ENCODE data around the gene IFT43. TPM values are rescaled to one million over a fixed set of nuclear protein-coding genes. Genes with fewer than 3 reads are reported as not detected.

Gene IFT43
- total and polyA plus RNA-seq, 10 of the 15 experiments (the other 5 are each of a cell fraction or from before 2014, with no cell fraction given) = 8.2 to 24.8 (median 14.0) TPM

GRCh38 chr14:76106188-76106587, 120.6 kb downstream of the IFT43 start:
- in situ Hi-C loops (cut with MboI) (no loop called here), intact Hi-C loops (cut with micrococcal nuclease; ENCODE audit: unreplicated experiment) (no loop called here)
- Histone ChIP-seq H3K27me3 (replicated peaks in 1 of 2; ENCODE audit: control insufficient read depth in 2 of 2, insufficient read depth in 2 of 2, low read length in 1 of 2) (0 out of 4 replicates have a peak, but pooled peaks cover 0 to 1% of the 10 kb centered on the region in 2 experiments), H4K20me1 (ENCODE audit: control insufficient read depth, insufficient read depth) (no peaks in the 10 kb centered on the region), H3K9me3 (replicated peaks; ENCODE audit: control insufficient read depth, insufficient read depth, low read length) (no peaks in the 10 kb centered on the region), H3K27ac (ENCODE audit: control insufficient read depth, insufficient read depth) (no peak overlapping the region), H3K4me1 (ENCODE audit: control insufficient read depth, insufficient read depth, low read length) (no peaks in the 10 kb centered on the region), H3K4me2 (ENCODE audit: control insufficient read depth, insufficient read depth) (no peak overlapping the region), H3K9ac (ENCODE audit: control insufficient read depth, insufficient read depth, low read length) (no peak overlapping the region), H3K79me2 (ENCODE audit: control insufficient read depth, insufficient read depth, low read length) (no peaks in the 10 kb centered on the region), H3K4me3 (no peak overlapping the region), H2AFZ (ENCODE audit: control insufficient read depth, low read depth, low read length) (no peak overlapping the region), H3K36me3 (ENCODE audit: control insufficient read depth in 2 of 2, insufficient read depth in 2 of 2, low read length in 1 of 2) (no peaks in the 10 kb centered on the region)
- ATAC-seq = no peak
- DNase-seq (ENCODE audit: low read depth, low spot score) = no peak
- ChIA-PET RAD21 (ENCODE audit: unreplicated experiment) (no interaction called here), CTCF (no interaction called here), SMC1A (ENCODE audit: uncharacterized antibody, unreplicated experiment) (no interaction called here), POLR2A (no interaction called here)
- BruUV-seq (replicated peaks) = no TSS peak
- TF ChIP-seq, protein P1, sequence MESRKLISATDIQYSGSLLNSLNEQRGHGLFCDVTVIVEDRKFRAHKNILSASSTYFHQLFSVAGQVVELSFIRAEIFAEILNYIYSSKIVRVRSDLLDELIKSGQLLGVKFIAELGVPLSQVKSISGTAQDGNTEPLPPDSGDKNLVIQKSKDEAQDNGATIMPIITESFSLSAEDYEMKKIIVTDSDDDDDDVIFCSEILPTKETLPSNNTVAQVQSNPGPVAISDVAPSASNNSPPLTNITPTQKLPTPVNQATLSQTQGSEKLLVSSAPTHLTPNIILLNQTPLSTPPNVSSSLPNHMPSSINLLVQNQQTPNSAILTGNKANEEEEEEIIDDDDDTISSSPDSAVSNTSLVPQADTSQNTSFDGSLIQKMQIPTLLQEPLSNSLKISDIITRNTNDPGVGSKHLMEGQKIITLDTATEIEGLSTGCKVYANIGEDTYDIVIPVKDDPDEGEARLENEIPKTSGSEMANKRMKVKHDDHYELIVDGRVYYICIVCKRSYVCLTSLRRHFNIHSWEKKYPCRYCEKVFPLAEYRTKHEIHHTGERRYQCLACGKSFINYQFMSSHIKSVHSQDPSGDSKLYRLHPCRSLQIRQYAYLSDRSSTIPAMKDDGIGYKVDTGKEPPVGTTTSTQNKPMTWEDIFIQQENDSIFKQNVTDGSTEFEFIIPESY (IDR thresholded peaks at IDR 0.05) = no peak
- no peak for TF ChIP-seq CHD2 (IDR thresholded peaks at IDR 0.05; ENCODE audit: borderline replicate concordance, low read depth, low read length)
- no peak for TF ChIP-seq PAX5 (IDR thresholded peaks at IDR 0.05; ENCODE audit: borderline replicate concordance, low read depth, low read length)
- TF ChIP-seq IRF5 (IDR thresholded peaks at IDR 0.05; ENCODE audit: borderline replicate concordance) = no peak
- no peak for TF ChIP-seq NFYA (IDR thresholded peaks at IDR 0.05; ENCODE audit: borderline replicate concordance, low read depth, low read length)
- no peak for TF ChIP-seq YY1 (IDR thresholded peaks at IDR 0.05; ENCODE audit: low read depth, low read length)
- TF ChIP-seq SMARCA5 (IDR thresholded peaks at IDR 0.05) = no peak
- no peak for TF ChIP-seq NFIC (IDR thresholded peaks at IDR 0.05; ENCODE audit: low read depth, low read length)
- no peak for TF ChIP-seq FOXK2 (IDR thresholded peaks at IDR 0.05)
- TF ChIP-seq RBBP5 (conservative IDR thresholded peaks at IDR 0.05) = no peak
- no peak for TF ChIP-seq JUND (IDR thresholded peaks at IDR 0.05; ENCODE audit: low read depth, low read length)
- no peak for TF ChIP-seq EGR1 (IDR thresholded peaks at IDR 0.05; ENCODE audit: borderline replicate concordance in 1 of 2, low read depth in 2 of 2, low read length in 2 of 2)
- no peak for TF ChIP-seq SP1 (IDR thresholded peaks at IDR 0.05; ENCODE audit: low read depth, low read length)
- TF ChIP-seq ASH2L (IDR thresholded peaks at IDR 0.05; ENCODE audit: borderline replicate concordance, low read depth) = no peak
- no peak for TF ChIP-seq CEBPZ (IDR thresholded peaks at IDR 0.05; ENCODE audit: low read depth, low read length)
- TF ChIP-seq RB1 (IDR thresholded peaks at IDR 0.05; ENCODE audit: borderline replicate concordance) = no peak
- TF ChIP-seq IKZF1 (conservative IDR thresholded peaks at IDR 0.05) = no peak
- TF ChIP-seq RFX5 (IDR thresholded peaks at IDR 0.05; ENCODE audit: low read depth, low read length) = no peak
- no peak for TF ChIP-seq ZZZ3 (IDR thresholded peaks at IDR 0.05; ENCODE audit: control insufficient read depth, insufficient read length, low read depth)
- no peak for TF ChIP-seq HCFC1 (IDR thresholded peaks at IDR 0.05; ENCODE audit: low read length)
- FAIRE-seq = no peak
- WGBS (ENCODE audit: insufficient coverage, insufficient replicate concordance, low lambda C conversion rate, missing lambda C conversion rate) = 70% methylated on average over 2 of the region's 2 CpGs
